Fibroblast of skin of back (primary cell): Measurements from ENCODE around the gene CMIP.

Source experiments
- DNase-seq: peaks from one replicate; pipeline ENCODE4 v3.0.0-alpha.2; 2013

The CMIP gene

DNA sequence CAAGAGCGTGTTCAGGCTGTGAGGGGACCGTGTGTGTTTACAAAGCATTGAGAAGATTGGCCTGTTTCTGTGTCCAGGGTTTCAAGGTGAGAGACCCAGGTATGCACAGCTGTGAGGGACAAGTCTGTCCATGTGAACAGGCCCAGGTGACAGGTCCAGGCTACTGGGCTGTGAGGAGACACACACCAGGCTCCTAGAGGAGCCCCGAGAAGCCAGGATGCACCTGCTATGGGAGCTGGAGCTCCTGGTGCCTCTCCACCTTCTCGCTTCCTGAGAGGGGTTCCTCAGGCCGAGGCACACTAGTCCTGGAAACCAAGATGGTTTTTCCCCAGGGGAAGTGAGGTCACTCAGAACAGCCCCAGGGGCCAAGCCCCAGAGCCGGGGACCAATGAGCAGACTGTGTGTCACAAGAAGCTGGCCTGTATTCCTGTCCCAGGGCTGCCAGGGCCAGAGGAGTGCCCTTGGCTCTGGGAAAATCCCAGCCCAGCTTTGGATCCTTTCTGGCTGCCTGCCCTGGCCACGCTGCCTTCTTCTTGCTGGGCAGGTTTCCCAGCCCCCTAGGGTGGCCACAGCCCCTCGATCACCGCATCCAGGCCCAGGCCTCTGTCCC lies 181.0 kb downstream of the CMIP start:
- peak; percentile 57 for DNase-seq

- DNase-seq: no peak
Observed at GRCh38 chr16:81626181-81626674, 181.6 kb downstream of the CMIP start.

- DNase-seq: peak; percentile 69
Observed at GRCh38 chr16:81627024-81627423, 182.4 kb downstream of the CMIP start.

DNA sequence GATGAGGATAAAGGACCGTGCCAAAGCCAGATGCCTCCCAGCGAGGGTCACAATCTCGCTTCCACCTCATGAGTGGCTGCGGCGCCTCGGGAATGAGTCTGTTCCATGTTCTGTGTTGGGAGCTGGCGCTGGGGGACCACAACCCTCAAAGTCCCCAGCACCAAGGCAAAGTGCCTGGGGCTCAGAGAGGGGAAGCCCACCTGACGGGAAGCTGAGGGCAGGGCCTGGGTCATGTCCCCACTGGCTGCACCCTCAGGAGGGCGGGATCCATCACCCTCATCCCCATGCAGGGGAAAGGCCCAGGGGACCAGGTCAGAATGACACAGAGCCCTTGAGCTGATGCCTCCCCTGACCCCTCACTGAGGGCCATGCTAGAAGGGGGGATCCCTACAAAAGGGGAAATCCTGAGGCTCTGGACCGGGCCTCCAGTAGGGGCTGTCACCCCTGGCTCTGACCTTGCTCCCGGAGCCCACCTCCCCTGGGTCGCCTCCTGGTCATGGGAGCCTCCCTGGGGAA lies 183.2 kb downstream of the CMIP start:
- no peak for DNase-seq

GRCh38 chr16:81629034-81629802 lies 184.6 kb downstream of the CMIP start:
- no peak for DNase-seq

- DNase-seq: no peak
Observed at GRCh38 chr16:81629896-81630634, 185.5 kb downstream of the CMIP start.

- DNase-seq: no peak
Observed at GRCh38 chr16:81630635-81631031, 186.0 kb downstream of the CMIP start.

DNA sequence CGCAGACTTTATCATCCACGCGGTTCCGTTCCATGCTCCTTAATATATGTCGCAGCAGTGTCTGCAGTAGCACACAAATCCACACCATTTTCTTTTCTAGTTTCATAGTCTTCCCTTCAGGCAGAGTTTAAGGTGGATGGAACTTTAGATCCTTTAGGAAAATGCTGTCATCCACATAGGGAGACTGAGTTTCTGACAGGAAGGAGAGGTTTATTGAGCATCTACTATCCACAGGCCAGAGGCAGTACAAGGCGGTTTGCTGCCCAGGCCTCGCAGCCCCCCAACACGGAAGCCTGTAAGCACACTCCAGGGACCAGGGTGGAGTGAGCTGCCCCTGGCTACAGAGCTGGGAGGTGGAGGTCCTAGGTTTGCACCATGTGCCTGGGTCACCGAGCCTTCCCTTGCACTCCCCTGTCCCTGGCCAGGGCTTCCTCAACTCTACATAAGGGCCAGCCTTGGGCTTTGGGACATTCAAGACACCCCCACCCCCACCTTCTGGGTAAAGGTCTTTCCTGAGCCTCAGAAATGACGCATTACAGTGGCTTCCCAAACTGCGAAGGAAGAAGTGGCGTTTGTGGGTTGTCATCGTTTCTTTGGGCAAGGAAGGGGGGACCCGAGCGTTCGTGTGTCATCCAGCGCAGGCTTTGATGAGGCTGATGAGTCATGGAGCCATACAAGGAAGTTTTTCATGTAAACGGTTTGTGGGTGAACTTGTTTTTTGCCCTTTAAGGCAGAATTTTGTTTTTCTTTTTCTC lies 188.0 kb downstream of the CMIP start:
- DNase-seq: peak; percentile 89

- no peak for DNase-seq
Observed at GRCh38 chr16:81633147-81633619, 188.6 kb downstream of the CMIP start.

GRCh38 chr16:81633680-81634379 lies 189.2 kb downstream of the CMIP start:
- DNase-seq: no peak

DNA sequence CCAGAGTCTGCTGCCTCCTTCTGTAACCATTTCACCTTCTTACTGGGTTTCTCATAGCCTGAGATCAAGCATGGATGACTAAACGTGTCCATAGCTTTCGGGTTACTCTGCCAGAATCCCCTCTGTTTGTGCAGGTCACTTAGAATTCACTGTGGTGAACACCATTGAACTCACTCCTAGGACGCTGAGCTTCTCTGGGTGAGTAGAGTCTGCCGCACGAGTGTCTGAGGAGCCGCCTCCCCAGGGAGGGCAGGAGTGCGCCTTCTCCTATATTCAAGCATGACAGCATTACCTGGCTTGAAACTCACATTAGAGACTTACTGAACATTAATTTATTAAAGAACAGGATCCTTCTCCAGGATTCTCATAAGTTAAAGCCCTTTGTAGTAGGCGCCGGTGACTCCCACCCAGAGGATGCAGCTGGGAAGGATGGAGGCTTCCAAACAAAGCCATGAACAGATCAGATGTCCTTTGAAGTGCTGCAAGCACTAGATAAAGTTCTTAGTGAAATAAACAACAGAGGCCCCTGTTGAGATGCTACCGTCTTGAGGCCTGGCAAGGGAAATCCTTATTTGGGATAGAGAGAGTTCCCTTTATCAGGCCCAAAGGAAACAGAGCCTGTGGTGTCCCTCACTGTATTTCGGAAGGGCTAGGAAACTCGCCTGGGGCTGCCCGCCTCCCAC lies 189.9 kb downstream of the CMIP start:
- no peak for DNase-seq

DNA sequence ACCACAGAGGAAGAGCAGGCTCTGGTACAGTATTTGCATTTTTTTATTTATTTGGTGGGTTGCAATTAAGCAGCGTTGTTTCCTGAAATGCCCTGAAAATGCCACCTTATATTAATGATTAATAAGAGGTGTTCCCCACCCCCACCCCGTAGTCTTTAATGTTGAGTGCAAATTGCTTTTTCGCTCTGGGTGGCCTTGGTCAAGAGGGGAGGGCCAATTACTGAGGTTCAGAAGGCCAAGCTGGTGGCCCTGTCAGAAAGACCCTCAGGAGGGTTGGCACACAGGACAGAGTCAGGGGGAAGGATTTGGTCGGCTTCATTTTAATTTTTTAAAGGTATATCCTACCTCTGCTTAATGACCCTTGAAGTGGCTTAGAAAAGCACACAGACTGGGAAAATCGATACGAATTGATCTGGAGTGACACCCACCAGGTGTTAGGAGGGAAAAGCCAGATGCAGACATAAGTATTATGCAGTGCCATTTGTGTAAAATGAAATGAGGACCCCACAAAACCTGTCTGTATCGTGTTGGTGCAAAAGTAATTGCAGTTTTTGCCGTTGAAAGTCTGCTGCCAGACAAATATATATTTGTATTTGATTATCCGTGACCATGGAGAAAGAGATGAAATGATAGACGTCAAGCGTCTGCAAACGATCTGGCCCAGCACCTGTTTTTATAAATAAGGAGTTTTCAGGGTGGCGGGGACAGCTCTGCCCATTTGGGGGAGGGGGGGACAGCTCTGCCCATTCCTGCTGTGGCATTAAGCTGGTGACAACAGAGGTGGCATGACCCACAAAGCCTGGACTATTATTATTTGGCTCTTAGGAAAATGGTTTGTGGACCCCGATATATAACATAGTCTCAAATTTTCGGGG lies 190.7 kb downstream of the CMIP start:
- no peak for DNase-seq

DNA sequence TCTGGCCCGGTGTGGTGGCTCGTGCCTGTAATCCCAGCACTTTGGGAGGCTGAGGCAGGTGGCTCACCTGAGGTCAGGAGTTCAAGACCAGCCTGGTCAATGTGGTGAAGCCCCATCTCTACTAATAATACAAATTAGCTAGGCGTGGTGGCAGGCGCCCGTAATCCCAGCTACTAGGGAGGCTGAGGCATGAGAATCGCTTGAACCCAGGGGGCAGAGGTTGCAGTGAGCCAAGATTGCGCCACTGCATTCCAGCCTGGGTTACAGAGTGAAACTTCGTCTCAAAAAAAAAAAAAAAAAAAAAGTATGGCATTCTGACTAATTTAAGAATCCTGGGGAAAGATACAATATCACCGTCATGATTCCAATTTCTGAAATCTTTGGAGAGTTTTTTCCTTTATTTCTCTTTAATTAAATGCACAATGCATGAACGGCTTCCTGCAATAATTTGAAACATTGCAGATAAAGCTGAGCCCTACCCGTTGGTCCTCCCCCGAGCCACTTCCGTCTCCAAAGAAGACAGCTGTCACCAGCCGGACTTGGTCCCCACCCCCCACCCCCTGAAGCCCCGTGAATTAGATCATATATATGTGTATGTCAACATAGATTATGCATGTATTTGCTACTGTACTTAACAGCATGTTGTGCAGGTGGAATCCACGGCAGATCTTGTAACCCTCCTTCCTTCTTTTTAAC lies 191.8 kb downstream of the CMIP start:
- DNase-seq: no peak

DNA sequence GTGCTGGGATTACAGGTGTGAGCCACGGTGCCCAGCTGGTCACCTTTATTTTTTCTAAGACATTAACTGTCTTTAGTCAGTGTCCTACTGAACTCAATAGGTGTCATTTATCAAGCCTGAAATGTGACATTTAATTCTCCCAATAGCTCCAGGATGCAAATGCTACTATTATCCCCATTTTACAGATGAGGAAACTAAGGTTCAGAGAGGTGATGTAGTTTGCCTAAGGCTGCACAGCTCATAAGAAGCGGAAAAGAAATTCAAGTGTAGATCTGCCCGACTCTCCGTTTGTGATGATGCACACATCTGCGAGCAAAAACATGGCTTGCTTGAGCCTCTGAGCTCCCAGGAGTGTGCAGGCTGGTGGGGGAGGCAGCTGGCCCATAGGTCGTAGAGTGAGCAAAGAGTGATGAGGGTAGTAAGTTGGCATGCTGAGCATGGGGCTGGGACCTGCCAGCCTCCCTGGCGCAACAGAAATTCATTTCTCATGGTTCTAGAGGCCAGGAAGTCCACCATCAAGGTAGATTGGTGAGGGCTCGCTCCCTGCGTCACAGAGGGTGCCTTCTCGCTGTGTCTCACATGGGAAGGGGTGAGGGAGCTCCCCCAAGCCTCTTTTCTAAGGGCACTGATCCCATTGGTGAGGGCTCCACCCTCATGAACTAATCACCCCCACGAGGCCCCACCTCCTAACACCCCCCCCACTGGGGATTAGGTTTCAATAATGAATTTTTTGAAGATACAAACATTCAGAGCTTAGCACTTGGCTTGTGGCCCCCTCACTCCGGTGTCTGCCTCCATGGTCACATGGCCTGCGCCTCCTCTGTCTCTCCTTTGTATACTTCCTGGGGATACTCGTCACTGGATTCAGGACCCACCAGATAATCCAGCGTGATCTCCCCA lies 193.0 kb downstream of the CMIP start:
- DNase-seq: no peak

GRCh38 chr16:81638286-81638945 lies 193.8 kb downstream of the CMIP start:
- DNase-seq: no peak

DNA sequence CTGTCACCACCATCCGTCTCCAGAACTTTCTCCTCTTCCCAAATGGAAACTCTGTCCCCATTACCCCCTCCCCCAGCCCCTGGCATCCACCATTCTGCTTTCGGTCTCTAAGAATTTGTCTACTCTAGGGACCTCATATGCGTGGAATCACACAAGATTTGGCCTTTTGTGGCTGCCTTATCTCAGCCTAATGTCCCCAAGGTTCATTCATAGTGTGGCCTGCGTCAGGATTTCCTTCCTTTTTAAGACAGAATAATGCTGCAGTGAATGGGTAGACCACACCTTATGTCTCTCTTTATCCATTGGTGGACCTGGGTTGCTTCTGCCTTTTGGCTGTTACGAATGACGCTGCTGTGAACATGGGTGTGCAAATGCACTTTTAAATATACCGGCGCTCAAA lies 194.7 kb downstream of the CMIP start:
- DNase-seq: no peak

- DNase-seq: no peak
Observed at GRCh38 chr16:81639931-81640680, 195.5 kb downstream of the CMIP start.
